ENCODE measurements around the gene LPO. TPM values are rescaled to one million over a fixed set of nuclear protein-coding genes. Genes with fewer than 3 reads are reported as not detected.

Gene LPO
- total and polyA plus RNA-seq, 2 donors from 2014 or later, result not detected

GRCh38 chr17:58279736-58280479 is 41.5 kb downstream of the LPO start:
- FAIRE-seq (no peak), DNase-seq (peak in 1 of 5 donors; percentile 62)
- no peaks in the 10 kb centered on the region for H3K27me3 ChIP-seq (ENCODE audit: control insufficient read depth, insufficient read depth, low read length)
- intact Hi-C loops (cut with DNase I), result no loop called here
- H3K4me1 ChIP-seq (ENCODE audit: control insufficient read depth in 2 of 3, insufficient read depth in 2 of 3, low read depth in 1 of 3, low read length in 3 of 3), result no peaks in the 10 kb centered on the region
- TF ChIP-seq CTCF (IDR thresholded peaks at IDR 0.05; ENCODE audit: borderline replicate concordance, extremely low read depth, insufficient read depth), result no peak
- no peaks in the 10 kb centered on the region for H3K36me3 ChIP-seq (ENCODE audit: control insufficient read depth in 2 of 3, insufficient read depth in 3 of 3, low read length in 3 of 3)
- H3K9me3 ChIP-seq (ENCODE audit: control insufficient read depth in 2 of 3, insufficient read depth in 1 of 3, low read length in 3 of 3), result no peaks in the 10 kb centered on the region
- no peak overlapping the region for H3K9ac ChIP-seq (ENCODE audit: low read length in 3 of 3)
- no peak overlapping the region for H3K4me3 ChIP-seq (ENCODE audit: low read length in 3 of 3)
- H3K27ac ChIP-seq (ENCODE audit: low read depth in 2 of 2, low read length in 2 of 2), result no peak overlapping the region

- H3K4me3 ChIP-seq (ENCODE audit: low read length in 3 of 3), result no peak within 1 kb of the TSS
- FAIRE-seq, result no peak
- intact Hi-C loops (cut with DNase I), result no loop called here
Observed at GRCh38 chr17:58280480-58281217, 42.3 kb downstream of the LPO start, which contains the start of gene MPO. Gene MPO (minus strand): TSS chr17:58280935. CDS start chr17:58280758, 177 bp downstream.

GRCh38 chr17:58281511-58282011 is 43.2 kb downstream of the LPO start:
- no peak overlapping the region for H3K9ac ChIP-seq (ENCODE audit: low read length in 3 of 3)
- H3K27me3 ChIP-seq (ENCODE audit: control insufficient read depth, insufficient read depth, low read length), result no peaks in the 10 kb centered on the region
- no peaks in the 10 kb centered on the region for H3K9me3 ChIP-seq (ENCODE audit: control insufficient read depth in 2 of 3, insufficient read depth in 1 of 3, low read length in 3 of 3)
- no peak for TF ChIP-seq CTCF (IDR thresholded peaks at IDR 0.05; ENCODE audit: borderline replicate concordance, extremely low read depth, insufficient read depth)
- no peaks in the 10 kb centered on the region for H3K4me1 ChIP-seq (ENCODE audit: control insufficient read depth in 2 of 3, insufficient read depth in 2 of 3, low read depth in 1 of 3, low read length in 3 of 3)
- H3K27ac ChIP-seq (ENCODE audit: low read depth in 2 of 2, low read length in 2 of 2), result no peak overlapping the region
- DNase-seq, result no peak
- H3K36me3 ChIP-seq (ENCODE audit: control insufficient read depth in 2 of 3, insufficient read depth in 3 of 3, low read length in 3 of 3), result no peaks in the 10 kb centered on the region
- no peak for FAIRE-seq
- no peak overlapping the region for H3K4me3 ChIP-seq (ENCODE audit: low read length in 3 of 3)
- intact Hi-C loops (cut with DNase I), result no loop called here

More at GRCh38 chr17:58280480-58281217, 42.3 kb downstream of the LPO start, which contains the start of gene MPO:
- H3K36me3 ChIP-seq (ENCODE audit: control insufficient read depth in 2 of 3, insufficient read depth in 3 of 3, low read length in 3 of 3), result no peaks in the 10 kb centered on the region
- no peaks in the 10 kb centered on the region for H3K4me1 ChIP-seq (ENCODE audit: control insufficient read depth in 2 of 3, insufficient read depth in 2 of 3, low read depth in 1 of 3, low read length in 3 of 3)
- H3K27ac ChIP-seq (ENCODE audit: low read depth in 2 of 2, low read length in 2 of 2), result no peak within 1 kb of the TSS
- H3K27me3 ChIP-seq (ENCODE audit: control insufficient read depth, insufficient read depth, low read length), result no peaks in the 10 kb centered on the region
- DNase-seq, result no peak
- no peak for TF ChIP-seq CTCF (IDR thresholded peaks at IDR 0.05; ENCODE audit: borderline replicate concordance, extremely low read depth, insufficient read depth)
- no peaks in the 10 kb centered on the region for H3K9me3 ChIP-seq (ENCODE audit: control insufficient read depth in 2 of 3, insufficient read depth in 1 of 3, low read length in 3 of 3)
- no peak within 1 kb of the TSS for H3K9ac ChIP-seq (ENCODE audit: low read length in 3 of 3)

All from kidney (tissue), 14 donors.